KMS-11 (cell line): Measurements from ENCODE around the gene RALGPS1.

Experiments
- H2AFZ ChIP-seq: fragments of 200-600 bp; sonication (generic); 2 replicates; pipeline ENCODE4 v1.6.1; 2016; ENCODE audit warnings: antibody characterized with exemption, mixed run types, low read depth
- H3K27ac ChIP-seq: fragments of 200-600 bp; sonication (generic); 2 replicates; pipeline ENCODE4 v1.6.1; 2016; ENCODE audit warnings: mild to moderate bottlenecking, mixed run types
- H3K27me3 ChIP-seq: fragments of 200-600 bp; sonication (generic); 2 replicates; pipeline ENCODE4 v1.6.1; 2017; ENCODE audit warnings: mild to moderate bottlenecking, low read depth, mixed run types, moderate library complexity; ENCODE audit not compliant: insufficient read depth
- H3K36me3 ChIP-seq: fragments of 200-600 bp; sonication (generic); 2 replicates; pipeline ENCODE4 v1.6.1; 2017; ENCODE audit warnings: mild to moderate bottlenecking, mixed run types; ENCODE audit not compliant: insufficient read depth
- H3K4me1 ChIP-seq: fragments of 200-600 bp; sonication (generic); 2 replicates; pipeline ENCODE4 v1.6.1; 2016; ENCODE audit warnings: mild to moderate bottlenecking, low read depth, mixed run types; ENCODE audit not compliant: poor library complexity, severe bottlenecking
- H3K4me2 ChIP-seq: fragments of 200-600 bp; sonication (generic); 2 replicates; pipeline ENCODE4 v1.7.0; 2016; ENCODE audit warnings: mild to moderate bottlenecking, mixed run types
- H3K4me3 ChIP-seq: fragments of 200-600 bp; sonication (generic); IDR thresholded peaks from 2 replicates; pipeline ENCODE4 v1.6.1; 2017; ENCODE audit warnings: low read depth, low read length, mixed read lengths; ENCODE audit not compliant: insufficient read depth
- H3K79me2 ChIP-seq: fragments of 200-600 bp; sonication (generic); 2 replicates; pipeline ENCODE4 v1.6.1; 2016; ENCODE audit warnings: low read depth, mixed run types; ENCODE audit not compliant: insufficient read depth
- H3K9ac ChIP-seq: fragments of 200-600 bp; sonication (generic); 2 replicates; pipeline ENCODE4 v1.6.1; 2016; ENCODE audit warnings: mild to moderate bottlenecking, mixed run types
- H4K20me1 ChIP-seq: fragments of 200-600 bp; sonication (generic); 2 replicates; pipeline ENCODE4 v1.6.1; 2016; ENCODE audit warnings: mild to moderate bottlenecking, mixed run types; ENCODE audit not compliant: insufficient read depth
- CTCF ChIP-seq: fragments of 200-600 bp; sonication (generic); conservative IDR thresholded peaks from 2 replicates; pipeline ENCODE4 v1.6.1; 2017; ENCODE audit warnings: low read depth, mild to moderate bottlenecking, antibody characterized with exemption, low read length, moderate library complexity, mixed read lengths

The RALGPS1 gene

GRCh38 chr9:127225801-127226625, 311.4 kb downstream of the RALGPS1 start:
- Histone ChIP-seq H3K36me3 (no peaks in the 10 kb centered on the region), H3K4me1 (peaks cover 16% of the 10 kb centered on the region), H3K27me3 (no peaks in the 10 kb centered on the region), H4K20me1 (no peaks in the 10 kb centered on the region), H2AFZ (peak overlapping the region; percentile 29; the same call in 1 of the 2 replicates), H3K79me2 (peaks cover 4% of the 10 kb centered on the region; the same call in 1 of the 2 replicates), H3K27ac (no peak overlapping the region), H3K4me3 (no peak overlapping the region), H3K4me2 (peak overlapping the region; percentile 79), H3K9ac (peak overlapping the region; percentile 78; the same call in 1 of the 2 replicates)
- TF ChIP-seq CTCF = no peak

- Histone ChIP-seq H3K4me3 (no peak overlapping the region), H3K9ac (no peak overlapping the region), H3K4me1 (peaks cover 3% of the 10 kb centered on the region), H3K27ac (no peak overlapping the region), H3K27me3 (no peaks in the 10 kb centered on the region), H4K20me1 (no peaks in the 10 kb centered on the region), H3K79me2 (peaks cover 4% of the 10 kb centered on the region; the same call in 1 of the 2 replicates), H2AFZ (no peak overlapping the region), H3K36me3 (no peaks in the 10 kb centered on the region), H3K4me2 (no peak overlapping the region)
- TF ChIP-seq CTCF = no peak
These were observed 315.3 kb downstream of the RALGPS1 start for GRCh38 chr9:127229691-127230417.

DNA sequence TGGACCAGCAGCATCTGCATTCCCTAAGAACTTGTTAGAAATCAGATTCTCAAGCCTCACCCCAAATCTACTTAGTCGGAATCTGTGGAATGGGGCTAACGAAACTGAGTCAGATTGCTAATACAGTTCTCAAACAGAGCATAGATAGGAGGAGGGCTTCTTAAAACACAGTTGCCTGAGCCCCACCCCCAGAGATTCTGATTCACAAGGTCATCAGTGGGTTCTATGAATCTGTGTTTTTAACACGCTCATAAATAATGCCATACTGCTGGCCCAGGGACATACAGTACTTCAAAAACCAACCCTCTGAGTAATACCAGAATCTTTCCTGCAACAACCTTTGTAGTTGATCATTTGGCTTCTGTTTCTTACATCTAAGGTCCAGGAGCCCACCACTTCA, 317.1 kb downstream of the RALGPS1 start:
- peaks cover 4% of the 10 kb centered on the region; the same call in 1 of the 2 replicates for H3K79me2 ChIP-seq

More for the DNA sequence above, 317.1 kb downstream of the RALGPS1 start:
- no peak overlapping the region for H3K9ac ChIP-seq
- H3K36me3 ChIP-seq = no peaks in the 10 kb centered on the region
- no peaks in the 10 kb centered on the region for H4K20me1 ChIP-seq
- no peak overlapping the region for H2AFZ ChIP-seq
- H3K4me3 ChIP-seq = no peak overlapping the region
- no peak overlapping the region for H3K4me2 ChIP-seq
- no peak for TF ChIP-seq CTCF
- H3K4me1 ChIP-seq = peaks cover 3% of the 10 kb centered on the region
- no peaks in the 10 kb centered on the region for H3K27me3 ChIP-seq
- no peak overlapping the region for H3K27ac ChIP-seq
